Measurements from ENCODE around the gene UBR1.

DNA sequence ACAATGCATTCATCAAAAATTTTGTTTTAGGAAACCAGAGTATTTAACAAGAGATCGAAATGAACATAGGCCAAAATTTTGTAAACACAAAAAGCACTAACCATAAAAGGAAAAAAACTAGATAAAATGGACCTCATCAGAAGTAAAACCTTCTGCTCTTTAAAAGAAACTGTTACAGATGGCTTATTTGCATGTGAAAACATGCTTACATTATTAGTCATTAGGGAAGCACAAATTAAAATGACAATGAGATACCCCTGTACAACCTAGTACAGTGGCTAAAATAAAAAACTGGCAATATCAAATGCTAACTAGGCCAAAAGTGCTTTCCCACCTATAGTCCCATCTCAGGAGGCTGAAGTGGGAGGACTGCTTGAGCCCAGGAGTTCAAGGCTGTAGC, 19.3 kb downstream of the UBR1 start:
- TF ChIP-seq, protein P1, sequence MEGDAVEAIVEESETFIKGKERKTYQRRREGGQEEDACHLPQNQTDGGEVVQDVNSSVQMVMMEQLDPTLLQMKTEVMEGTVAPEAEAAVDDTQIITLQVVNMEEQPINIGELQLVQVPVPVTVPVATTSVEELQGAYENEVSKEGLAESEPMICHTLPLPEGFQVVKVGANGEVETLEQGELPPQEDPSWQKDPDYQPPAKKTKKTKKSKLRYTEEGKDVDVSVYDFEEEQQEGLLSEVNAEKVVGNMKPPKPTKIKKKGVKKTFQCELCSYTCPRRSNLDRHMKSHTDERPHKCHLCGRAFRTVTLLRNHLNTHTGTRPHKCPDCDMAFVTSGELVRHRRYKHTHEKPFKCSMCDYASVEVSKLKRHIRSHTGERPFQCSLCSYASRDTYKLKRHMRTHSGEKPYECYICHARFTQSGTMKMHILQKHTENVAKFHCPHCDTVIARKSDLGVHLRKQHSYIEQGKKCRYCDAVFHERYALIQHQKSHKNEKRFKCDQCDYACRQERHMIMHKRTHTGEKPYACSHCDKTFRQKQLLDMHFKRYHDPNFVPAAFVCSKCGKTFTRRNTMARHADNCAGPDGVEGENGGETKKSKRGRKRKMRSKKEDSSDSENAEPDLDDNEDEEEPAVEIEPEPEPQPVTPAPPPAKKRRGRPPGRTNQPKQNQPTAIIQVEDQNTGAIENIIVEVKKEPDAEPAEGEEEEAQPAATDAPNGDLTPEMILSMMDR (conservative IDR thresholded peaks at IDR 0.05; ENCODE audit: low read depth, low read length) = no peak
- TF ChIP-seq EZH2phosphoT487 (IDR thresholded peaks at IDR 0.05; ENCODE audit: borderline replicate concordance, low read length) (no peak), EZH2 (IDR thresholded peaks at IDR 0.05; ENCODE audit: low read length, unreplicated experiment) (no peak)
